Measurements from ENCODE around the gene PCP4.
"Not testable (repeated sequence)": the region's sequence is repeated elsewhere in the genome, so short reads cannot be mapped to it uniquely, and the experiment has no call there.

PCP4 gene

DNA sequence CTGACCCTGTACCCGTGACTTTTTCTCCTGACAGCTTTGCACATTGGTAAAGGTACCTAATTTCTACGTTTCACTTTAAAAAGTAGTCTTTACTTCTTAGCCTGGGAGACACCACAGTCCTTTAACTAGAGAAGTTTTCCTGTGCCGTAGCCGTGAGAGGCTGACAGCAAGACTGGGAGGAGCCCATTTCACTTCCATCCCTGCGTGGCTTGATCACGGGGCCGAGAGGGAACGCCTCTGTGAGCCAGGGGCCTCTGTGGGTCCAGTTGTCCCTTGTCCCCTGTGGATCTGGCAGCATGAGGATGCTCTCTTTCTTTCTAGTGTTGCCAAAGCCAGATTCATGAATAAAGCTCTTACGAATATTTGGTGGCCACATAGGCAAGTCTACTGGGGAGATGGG, 21.6 kb downstream of the PCP4 start:
- H3K36me3 ChIP-seq (ENCODE audit: insufficient read depth, low read length), result no peaks in the 10 kb centered on the region
- H2AFZ ChIP-seq (ENCODE audit: low read length), result no peak overlapping the region
- no peaks in the 10 kb centered on the region; the same call in 1 of the 2 replicates for H3K9me3 ChIP-seq (ENCODE audit: insufficient read depth, low read depth, low read length)
- no peaks in the 10 kb centered on the region for H3K27me3 ChIP-seq (ENCODE audit: insufficient read depth, low read length, poor library complexity, severe bottlenecking)
- H3K4me2 ChIP-seq (ENCODE audit: low read depth, low read length, poor library complexity, severe bottlenecking), result no peak overlapping the region
- no peaks in the 10 kb centered on the region for H3K79me2 ChIP-seq (ENCODE audit: insufficient read depth, low read length)
- no peak for TF ChIP-seq EZH2phosphoT487 (IDR thresholded peaks at IDR 0.05; ENCODE audit: borderline replicate concordance)
- TF ChIP-seq, protein P1, sequence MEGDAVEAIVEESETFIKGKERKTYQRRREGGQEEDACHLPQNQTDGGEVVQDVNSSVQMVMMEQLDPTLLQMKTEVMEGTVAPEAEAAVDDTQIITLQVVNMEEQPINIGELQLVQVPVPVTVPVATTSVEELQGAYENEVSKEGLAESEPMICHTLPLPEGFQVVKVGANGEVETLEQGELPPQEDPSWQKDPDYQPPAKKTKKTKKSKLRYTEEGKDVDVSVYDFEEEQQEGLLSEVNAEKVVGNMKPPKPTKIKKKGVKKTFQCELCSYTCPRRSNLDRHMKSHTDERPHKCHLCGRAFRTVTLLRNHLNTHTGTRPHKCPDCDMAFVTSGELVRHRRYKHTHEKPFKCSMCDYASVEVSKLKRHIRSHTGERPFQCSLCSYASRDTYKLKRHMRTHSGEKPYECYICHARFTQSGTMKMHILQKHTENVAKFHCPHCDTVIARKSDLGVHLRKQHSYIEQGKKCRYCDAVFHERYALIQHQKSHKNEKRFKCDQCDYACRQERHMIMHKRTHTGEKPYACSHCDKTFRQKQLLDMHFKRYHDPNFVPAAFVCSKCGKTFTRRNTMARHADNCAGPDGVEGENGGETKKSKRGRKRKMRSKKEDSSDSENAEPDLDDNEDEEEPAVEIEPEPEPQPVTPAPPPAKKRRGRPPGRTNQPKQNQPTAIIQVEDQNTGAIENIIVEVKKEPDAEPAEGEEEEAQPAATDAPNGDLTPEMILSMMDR (conservative IDR thresholded peaks at IDR 0.05; ENCODE audit: low read length), result no peak
- no peaks in the 10 kb centered on the region for H3F3A ChIP-seq (ENCODE audit: low read depth)
- H3K4me1 ChIP-seq (ENCODE audit: insufficient read depth, low read length, poor library complexity, severe bottlenecking), result no peaks in the 10 kb centered on the region
- H4K20me1 ChIP-seq (ENCODE audit: insufficient read depth, low read length, poor library complexity, severe bottlenecking), result no peaks in the 10 kb centered on the region
- no peaks in the 10 kb centered on the region for H3K9me2 ChIP-seq (replicated peaks; ENCODE audit: low read depth, low read length)
- H3K9ac ChIP-seq (ENCODE audit: low read depth, low read length, poor library complexity, severe bottlenecking), result no peak overlapping the region
- H3K4me3 ChIP-seq (ENCODE audit: low read length, poor library complexity, severe bottlenecking), result no peak overlapping the region

DNA sequence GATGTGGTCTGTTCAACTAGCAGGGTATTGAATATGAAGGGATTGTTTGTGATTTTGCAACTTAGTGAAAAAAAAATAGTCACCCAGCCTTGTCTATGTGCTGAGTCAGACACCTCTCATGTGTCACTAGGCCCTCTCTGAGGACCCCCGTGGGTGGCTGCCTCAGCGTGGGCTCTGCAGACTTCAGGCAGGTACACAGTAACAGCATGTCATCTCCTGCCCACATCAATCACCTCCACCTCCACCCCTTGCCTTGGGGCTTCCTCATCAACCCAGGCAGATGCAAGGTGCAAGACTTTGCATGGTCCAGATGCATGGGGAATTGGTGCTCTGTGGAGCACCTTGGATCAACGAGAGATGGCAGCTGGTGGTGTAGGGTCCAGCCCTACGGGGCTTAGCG, 23.9 kb downstream of the PCP4 start:
- no peaks in the 10 kb centered on the region for H3K9me2 ChIP-seq (replicated peaks; ENCODE audit: low read depth, low read length)
- H3K36me3 ChIP-seq (ENCODE audit: insufficient read depth, low read length), result no peaks in the 10 kb centered on the region
- no peak overlapping the region for H3K9ac ChIP-seq (ENCODE audit: low read depth, low read length, poor library complexity, severe bottlenecking)
- H3K79me2 ChIP-seq (ENCODE audit: insufficient read depth, low read length), result no peaks in the 10 kb centered on the region
- TF ChIP-seq, protein P1 (conservative IDR thresholded peaks at IDR 0.05; ENCODE audit: low read length), result no peak
- TF ChIP-seq EZH2phosphoT487 (IDR thresholded peaks at IDR 0.05; ENCODE audit: borderline replicate concordance), result no peak
- H3K27me3 ChIP-seq (ENCODE audit: insufficient read depth, low read length, poor library complexity, severe bottlenecking), result no peaks in the 10 kb centered on the region
- no peak overlapping the region for H3K4me3 ChIP-seq (ENCODE audit: low read length, poor library complexity, severe bottlenecking)
- H3K9me3 ChIP-seq (ENCODE audit: insufficient read depth, low read depth, low read length), result no peaks in the 10 kb centered on the region; the same call in 1 of the 2 replicates
- no peaks in the 10 kb centered on the region for H3K4me1 ChIP-seq (ENCODE audit: insufficient read depth, low read length, poor library complexity, severe bottlenecking)
- no peaks in the 10 kb centered on the region for H4K20me1 ChIP-seq (ENCODE audit: insufficient read depth, low read length, poor library complexity, severe bottlenecking)
- no peak overlapping the region for H3K4me2 ChIP-seq (ENCODE audit: low read depth, low read length, poor library complexity, severe bottlenecking)
- H3F3A ChIP-seq (ENCODE audit: low read depth), result no peaks in the 10 kb centered on the region
- no peak overlapping the region for H2AFZ ChIP-seq (ENCODE audit: low read length)

DNA sequence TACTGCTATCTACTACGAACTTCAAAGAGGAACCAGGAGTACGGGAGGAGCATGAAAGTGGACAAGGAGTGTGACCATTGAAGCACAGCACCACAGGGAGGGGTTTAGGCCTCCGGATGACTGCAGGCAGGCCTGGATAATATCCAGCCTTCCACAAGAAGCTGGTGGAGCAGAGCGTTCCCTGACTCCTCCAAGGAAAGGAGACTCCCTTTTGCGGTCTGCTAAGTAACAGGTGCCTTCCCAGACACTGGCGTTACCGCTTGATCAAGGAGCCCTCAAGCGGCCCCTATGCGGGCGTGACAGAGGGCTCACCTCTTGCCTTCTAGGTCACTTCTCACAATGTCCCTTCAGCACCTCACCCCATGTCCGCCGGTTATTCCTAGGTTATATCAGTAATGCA, 24.6 kb downstream of the PCP4 start:
- not testable (repeated sequence) for H3K27me3 ChIP-seq (ENCODE audit: insufficient read depth, low read length, poor library complexity, severe bottlenecking); H3F3A ChIP-seq (ENCODE audit: low read depth); H3K36me3 ChIP-seq (ENCODE audit: insufficient read depth, low read length); H3K4me2 ChIP-seq (ENCODE audit: low read depth, low read length, poor library complexity, severe bottlenecking); H4K20me1 ChIP-seq (ENCODE audit: insufficient read depth, low read length, poor library complexity, severe bottlenecking); H3K79me2 ChIP-seq (ENCODE audit: insufficient read depth, low read length); H3K9me2 ChIP-seq (replicated peaks; ENCODE audit: low read depth, low read length); H3K4me1 ChIP-seq (ENCODE audit: insufficient read depth, low read length, poor library complexity, severe bottlenecking); H3K9me3 ChIP-seq (ENCODE audit: insufficient read depth, low read depth, low read length); H3K9ac ChIP-seq (ENCODE audit: low read depth, low read length, poor library complexity, severe bottlenecking); H2AFZ ChIP-seq (ENCODE audit: low read length); H3K4me3 ChIP-seq (ENCODE audit: low read length, poor library complexity, severe bottlenecking)

DNA sequence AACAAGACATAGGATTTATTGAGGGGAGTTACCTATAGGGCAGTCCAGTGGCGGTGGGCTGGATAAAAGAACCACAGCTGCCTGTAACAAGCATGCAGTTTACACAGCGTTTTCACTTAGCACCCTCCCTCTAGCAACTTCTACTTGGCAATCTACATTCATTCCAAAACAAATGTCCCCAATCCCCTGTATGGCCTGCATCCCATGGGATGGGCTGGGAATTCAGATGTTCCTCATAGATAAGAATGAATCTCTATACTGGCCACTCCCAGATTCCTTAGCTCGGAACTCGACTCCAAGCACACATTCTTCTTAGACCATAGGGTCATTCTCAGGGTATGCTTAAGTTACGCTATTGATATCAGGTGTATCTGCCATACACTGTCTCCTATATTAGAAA, 33.3 kb downstream of the PCP4 start:
- no peaks in the 10 kb centered on the region for H3K36me3 ChIP-seq (ENCODE audit: insufficient read depth, low read length)
- H3K9me2 ChIP-seq (replicated peaks; ENCODE audit: low read depth, low read length), result no peaks in the 10 kb centered on the region
- H3K27me3 ChIP-seq (ENCODE audit: insufficient read depth, low read length, poor library complexity, severe bottlenecking), result no peaks in the 10 kb centered on the region
- TF ChIP-seq, protein P1 (conservative IDR thresholded peaks at IDR 0.05; ENCODE audit: low read length), result no peak
- TF ChIP-seq EZH2phosphoT487 (IDR thresholded peaks at IDR 0.05; ENCODE audit: borderline replicate concordance), result no peak
- H3F3A ChIP-seq (ENCODE audit: low read depth), result no peaks in the 10 kb centered on the region
- no peaks in the 10 kb centered on the region for H3K4me1 ChIP-seq (ENCODE audit: insufficient read depth, low read length, poor library complexity, severe bottlenecking)
- no peak overlapping the region for H3K9ac ChIP-seq (ENCODE audit: low read depth, low read length, poor library complexity, severe bottlenecking)
- no peaks in the 10 kb centered on the region for H3K79me2 ChIP-seq (ENCODE audit: insufficient read depth, low read length)
- no peaks in the 10 kb centered on the region; the same call in 1 of the 2 replicates for H3K9me3 ChIP-seq (ENCODE audit: insufficient read depth, low read depth, low read length)
- no peak overlapping the region for H3K4me2 ChIP-seq (ENCODE audit: low read depth, low read length, poor library complexity, severe bottlenecking)
- no peaks in the 10 kb centered on the region for H4K20me1 ChIP-seq (ENCODE audit: insufficient read depth, low read length, poor library complexity, severe bottlenecking)
- H3K4me3 ChIP-seq (ENCODE audit: low read length, poor library complexity, severe bottlenecking), result no peak overlapping the region
- no peak overlapping the region for H2AFZ ChIP-seq (ENCODE audit: low read length)

Measured in Loucy (cell line).